HCT116 (cell line): ENCODE measurements around the gene KIAA1671. TPM values are rescaled to one million over a fixed set of nuclear protein-coding genes. Genes with fewer than 3 reads are reported as not detected.
A peak's percentile ranks its signal among the peaks of the same experiment; 100 is the strongest.
"Not testable (repeated sequence)": the region's sequence is repeated elsewhere in the genome, so short reads cannot be mapped to it uniquely, and the experiment has no call there.

Source experiments
- ATAC-seq: fragments of 200-7000 bp; cut with Tn5 transposase; 2 replicates; pipeline ENCODE4 v1.9.1; 2020; ENCODE audit warnings: mild to moderate bottlenecking, moderate library complexity
- BruUV-seq: library from RNA; stranded (reverse); fragments of 400-500 nt; replicated peaks from 2 replicates; lab custom pipeline; 2021; lab: Mats Ljungman, UMichigan
- CTCF ChIA-PET: fragments of 300-600 bp; sonication (Branson Sonifier 250); formaldehyde crosslinking; loops from one replicate; lab custom pipeline; 2021; ENCODE audit warnings: antibody characterized with exemption; lab: Charles Lee
- POLR2A ChIA-PET: fragments of 300-600, 350-600 bp; sonication (Branson Sonifier 250); formaldehyde crosslinking; loops from one replicate; lab custom pipeline; 2021; ENCODE audit warnings: antibody characterized with exemption; lab: Charles Lee
- RAD21 ChIA-PET, 2 experiments: fragments of 300-600 bp; sonication (Branson Sonifier 250); formaldehyde crosslinking; loops; one replicate each; lab custom pipeline; 2023; ENCODE audit warnings: low total read pairs in 2 of 2; ENCODE audit not compliant: uncharacterized antibody in 2 of 2, unreplicated experiment in 2 of 2, low non-redundant PET in 1 of 2; lab: Charles Lee
- DNase-seq: peaks from one replicate; pipeline ENCODE4 v3.0.0-alpha.2; 2010; ENCODE audit warnings: low read depth, low spot score
- H2AFZ ChIP-seq: fragments of 200-600 bp; shearing (Covaris generic), sonication (generic); 2 replicates; pipeline ENCODE4 v1.6.1; 2017; ENCODE audit warnings: low read depth, mixed run types, mixed read lengths, antibody characterized with exemption, low read length; ENCODE audit not compliant: poor library complexity, severe bottlenecking
- H3K27ac ChIP-seq: 2 replicates; pipeline ENCODE4 v1.5.1; 2012; ENCODE audit warnings: low read depth, low read length
- H3K27me3 ChIP-seq: fragments of 200-600 bp; sonication (generic); 2 replicates; pipeline ENCODE4 v1.6.1; 2016; ENCODE audit warnings: mixed run types, low read length, mixed read lengths; ENCODE audit not compliant: insufficient read depth
- H3K36me3 ChIP-seq, 2 experiments: fragments of 200-500 bp in 1 of 2; fragments of 200-600 bp in 1 of 2; sonication (Bioruptor generic) in 1 of 2; sonication (generic) in 1 of 2; 2 replicates each; pipeline versions ENCODE4 v1.5.1 to v1.6.1; 2014 to 2016; ENCODE audit warnings: low read length in 2 of 2, inconsistent platforms in 1 of 2, mixed read lengths in 1 of 2, mixed run types in 1 of 2; ENCODE audit not compliant: insufficient read depth in 2 of 2, control insufficient read depth in 1 of 2
- H3K4me1 ChIP-seq, 2 experiments: fragments of 200-600 bp in 1 of 2; sonication (generic) in 1 of 2; 2 replicates each; pipeline versions ENCODE4 v1.5.1 to v1.6.1; 2012 to 2017; ENCODE audit warnings: low read length in 2 of 2, inconsistent platforms in 1 of 2, mild to moderate bottlenecking in 1 of 2, mixed read lengths in 1 of 2, mixed run types in 1 of 2, moderate library complexity in 1 of 2; ENCODE audit not compliant: insufficient read depth in 2 of 2, control insufficient read depth in 1 of 2
- H3K4me2 ChIP-seq: fragments of 200-600 bp; sonication (generic); 2 replicates; pipeline ENCODE4 v1.6.1; 2017; ENCODE audit warnings: mixed run types, low read length, mixed read lengths
- H3K4me3 ChIP-seq, 2 experiments: fragments of 200-600 bp in 1 of 2; sonication (generic) in 1 of 2; replicated peaks in 1 of 2; 2 replicates each; pipeline ENCODE4 v1.5.1; 2011 to 2016; ENCODE audit warnings: low read length in 2 of 2, control low read depth in 1 of 2, low read depth in 1 of 2, mild to moderate bottlenecking in 1 of 2, mixed read lengths in 1 of 2, mixed run types in 1 of 2
- H3K79me2 ChIP-seq: fragments of 200-600 bp; sonication (generic); 2 replicates; pipeline ENCODE4 v1.6.1; 2017; ENCODE audit warnings: mild to moderate bottlenecking, mixed run types, low read length, moderate library complexity, mixed read lengths; ENCODE audit not compliant: insufficient read depth
- H3K9ac ChIP-seq: fragments of 200-600 bp; sonication (generic); 2 replicates; pipeline ENCODE4 v1.6.1; 2016; ENCODE audit warnings: low read length, mixed read lengths
- H3K9me2 ChIP-seq: fragments of 200-600 bp; sonication (generic), shearing (Covaris generic); 2 replicates; pipeline ENCODE4 v1.6.1; 2017; ENCODE audit warnings: mixed run types, mild to moderate bottlenecking, moderate library complexity; ENCODE audit not compliant: insufficient read depth
- H3K9me3 ChIP-seq, 2 experiments: fragments of 200-500 bp in 1 of 2; fragments of 200-600 bp in 1 of 2; sonication (Bioruptor generic) in 1 of 2; sonication (generic) in 1 of 2; 2 replicates each; pipeline ENCODE4 v1.6.1; 2014 to 2017; ENCODE audit warnings: low read length in 2 of 2, mixed read lengths in 2 of 2, inconsistent platforms in 1 of 2, low read depth in 1 of 2, mild to moderate bottlenecking in 1 of 2, mixed run types in 1 of 2, moderate library complexity in 1 of 2; ENCODE audit not compliant: control insufficient read depth in 1 of 2, insufficient read depth in 1 of 2
- H4K20me1 ChIP-seq: fragments of 200-600 bp; sonication (generic), shearing (Covaris generic); 2 replicates; pipeline ENCODE4 v1.6.1; 2017; ENCODE audit warnings: mixed run types, mild to moderate bottlenecking, moderate library complexity; ENCODE audit not compliant: insufficient read depth
- CEBPB ChIP-seq: IDR thresholded peaks from 2 replicates; pipeline ENCODE4 v1.6.1; 2012; ENCODE audit warnings: low read depth
- EZH2 ChIP-seq: fragments of 200-600 bp; sonication (generic); IDR thresholded peaks from 2 replicates; pipeline ENCODE4 v1.6.1; 2017; ENCODE audit warnings: antibody characterized with exemption, mixed run types
- FOSL1 ChIP-seq: IDR thresholded peaks from 2 replicates; pipeline ENCODE4 v1.6.1; 2012; ENCODE audit warnings: low read depth
- JUND ChIP-seq: IDR thresholded peaks from 2 replicates; pipeline ENCODE4 v1.6.1; 2012
- ZNF274 ChIP-seq: fragments of 200-500 bp; sonication (Bioruptor generic); IDR thresholded peaks from 2 replicates; pipeline ENCODE4 v1.6.1; 2014; ENCODE audit warnings: mild to moderate bottlenecking, low read depth, low read length, inconsistent platforms
- intact Hi-C: fragments of 100-400 bp; cut with micrococcal nuclease; formaldehyde crosslinking; loops from 2 replicates; pipeline ENCODE4 v1.10.0; 2022
- total RNA-seq: library from RNA; stranded (reverse); gene quantifications from one replicate; pipeline ENCODE4 v1.2.1, GENCODE V29; 2021; ENCODE audit not compliant: unreplicated experiment

Gene KIAA1671
- total RNA-seq, 1 experiment from 2014 or later, result 36.8 TPM

GRCh38 chr22:25177895-25178294 lies 225.4 kb downstream of the KIAA1671 start:
- Histone ChIP-seq H3K4me3 (no peak overlapping the region), H3K36me3 (peaks cover 2 to 17% of the 10 kb centered on the region in 2 experiments), H2AFZ (no peak overlapping the region), H3K4me2 (no peak overlapping the region), H3K9me3 (no peaks in the 10 kb centered on the region), H3K27me3 (no peaks in the 10 kb centered on the region), H3K27ac (no peak overlapping the region), H3K79me2 (no peaks in the 10 kb centered on the region), H3K9me2 (no peaks in the 10 kb centered on the region), H4K20me1 (no peaks in the 10 kb centered on the region; the same call in 1 of the 2 replicates), H3K4me1 (no peaks in the 10 kb centered on the region), H3K9ac (no peak overlapping the region)
- RAD21 ChIA-PET, result no interaction called here
- DNase-seq (no peak), ATAC-seq (no peak)
- POLR2A ChIA-PET, result no interaction called here
- no peak for TF ChIP-seq EZH2
- TF ChIP-seq FOSL1, result no peak
- no peak for TF ChIP-seq JUND
- TF ChIP-seq CEBPB, result no peak
- no peak for TF ChIP-seq ZNF274
- CTCF ChIA-PET, result no interaction called here
- intact Hi-C loops, result no loop called here
- no TSS peak for BruUV-seq

GRCh38 chr22:25178348-25178747 lies 225.8 kb downstream of the KIAA1671 start:
- H3K4me3 ChIP-seq, H3K27ac ChIP-seq, H2AFZ ChIP-seq, H3K9me3 ChIP-seq, H3K9me2 ChIP-seq, H3K4me1 ChIP-seq, POLR2A ChIA-PET, H3K27me3 ChIP-seq, RAD21 ChIA-PET, H3K79me2 ChIP-seq, DNase-seq, H3K9ac ChIP-seq, H3K4me2 ChIP-seq, intact Hi-C loops, H4K20me1 ChIP-seq, BruUV-seq, CTCF ChIA-PET: not testable (repeated sequence)
- ATAC-seq, result peak; percentile 44; the same call in 1 of the 2 replicates
- peaks cover 2 to 17% of the 10 kb centered on the region in 2 experiments for H3K36me3 ChIP-seq

- H2AFZ ChIP-seq, H3K9me2 ChIP-seq, intact Hi-C loops, H3K9ac ChIP-seq, BruUV-seq, DNase-seq, H3K79me2 ChIP-seq, H3K4me2 ChIP-seq, H4K20me1 ChIP-seq, RAD21 ChIA-PET, POLR2A ChIA-PET, H3K27ac ChIP-seq, H3K4me3 ChIP-seq, H3K27me3 ChIP-seq, H3K9me3 ChIP-seq, H3K4me1 ChIP-seq, CTCF ChIA-PET: not testable (repeated sequence)
- H3K36me3 ChIP-seq, result peaks cover 2 to 17% of the 10 kb centered on the region in 2 experiments
- peak; percentile 67; the same call in 1 of the 2 replicates for ATAC-seq
Observed at GRCh38 chr22:25178869-25179631, 226.5 kb downstream of the KIAA1671 start.
